Sciatic nerve (tissue), 2 donors: ENCODE measurements around the gene CDKAL1. TPM values are rescaled to one million over a fixed set of nuclear protein-coding genes. Genes with fewer than 3 reads are reported as not detected.

Experiments used
- ATAC-seq: fragments of 200-7000 bp; cut with Tn5 transposase; one replicate; pipeline ENCODE4 v1.9.1; 2020; ENCODE audit warnings: mild to moderate bottlenecking, moderate library complexity
- DNase-seq: peaks from one replicate; pipeline ENCODE4 v3.0.0-alpha.2; 2020; ENCODE audit warnings: low spot score
- intact Hi-C: fragments of 100-400 bp; cut with DNase I; formaldehyde crosslinking; loops from one replicate; pipeline ENCODE4 v1.14.2; 2022
- total RNA-seq: library from RNA; stranded (reverse); fragmentation: NEBNext Ultra II Directional; extraction: Animal tissue kit (Norgen Biotek cat#: 25700); gene quantifications from one replicate; pipeline ENCODE4 v1.2.1, GENCODE V29; 2021
- donor health status: DM: no; HTN: no; CAD: no.
- donor health status: DM: no; HTN: no; CAD: no.

Gene CDKAL1
- total RNA-seq, 1 donor from 2014 or later, result 20.5 TPM

- no peak for DNase-seq
- intact Hi-C loops, result no loop called here
- ATAC-seq, result no peak
Observed at GRCh38 chr6:20693466-20694063, 159.3 kb downstream of the CDKAL1 start.

GRCh38 chr6:20696676-20697075, 162.4 kb downstream of the CDKAL1 start:
- ATAC-seq, result no peak
- intact Hi-C loops, result no loop called here

GRCh38 chr6:20698675-20699074, 164.4 kb downstream of the CDKAL1 start:
- ATAC-seq (no peak), DNase-seq (no peak)
- intact Hi-C loops, result no loop called here

More at GRCh38 chr6:20696676-20697075, 162.4 kb downstream of the CDKAL1 start:
- DNase-seq, result no peak

- intact Hi-C loops, result no loop called here
- DNase-seq, result no peak
- ATAC-seq, result no peak
Observed at GRCh38 chr6:20699402-20699801, 165.1 kb downstream of the CDKAL1 start.

- intact Hi-C loops, result no loop called here
Observed at GRCh38 chr6:20700375-20700774, 166.1 kb downstream of the CDKAL1 start.

GRCh38 chr6:20702366-20702765, 168.1 kb downstream of the CDKAL1 start:
- DNase-seq (no peak), ATAC-seq (no peak)
- intact Hi-C loops, result no loop called here

More at GRCh38 chr6:20700375-20700774, 166.1 kb downstream of the CDKAL1 start:
- ATAC-seq, result no peak
- DNase-seq, result no peak

GRCh38 chr6:20703049-20703448, 168.8 kb downstream of the CDKAL1 start:
- DNase-seq, result no peak
- no peak for ATAC-seq
- intact Hi-C loops, result no loop called here

- intact Hi-C loops, result no loop called here
- ATAC-seq (no peak), DNase-seq (no peak)
Observed at GRCh38 chr6:20704325-20705025, 170.2 kb downstream of the CDKAL1 start.

- ATAC-seq, result no peak
- intact Hi-C loops, result no loop called here
- DNase-seq, result no peak
Observed at GRCh38 chr6:20705741-20706140, 171.5 kb downstream of the CDKAL1 start.

GRCh38 chr6:20706238-20706938, 172.1 kb downstream of the CDKAL1 start:
- intact Hi-C loops, result no loop called here
- ATAC-seq, result no peak

GRCh38 chr6:20706939-20707485, 172.8 kb downstream of the CDKAL1 start:
- ATAC-seq (no peak), DNase-seq (no peak)
- intact Hi-C loops, result no loop called here

More at GRCh38 chr6:20706238-20706938, 172.1 kb downstream of the CDKAL1 start:
- no peak for DNase-seq

- DNase-seq (no peak), ATAC-seq (no peak)
- intact Hi-C loops, result no loop called here
Observed at GRCh38 chr6:20707870-20708269, 173.6 kb downstream of the CDKAL1 start.

GRCh38 chr6:20708367-20709124, 174.3 kb downstream of the CDKAL1 start:
- no peak for ATAC-seq
- DNase-seq, result no peak
- intact Hi-C loops, result no loop called here

- intact Hi-C loops, result no loop called here
- DNase-seq (no peak), ATAC-seq (no peak)
Observed at GRCh38 chr6:20709451-20709850, 175.2 kb downstream of the CDKAL1 start.

- intact Hi-C loops, result no loop called here
- no peak for ATAC-seq
- no peak for DNase-seq
Observed at GRCh38 chr6:20710341-20710740, 176.1 kb downstream of the CDKAL1 start.

GRCh38 chr6:20711518-20711917, 177.3 kb downstream of the CDKAL1 start:
- intact Hi-C loops, result no loop called here
- ATAC-seq (no peak), DNase-seq (no peak)

GRCh38 chr6:20712011-20712410, 177.8 kb downstream of the CDKAL1 start:
- ATAC-seq (no peak), DNase-seq (no peak)
- intact Hi-C loops, result no loop called here

GRCh38 chr6:20715135-20715806, 181.0 kb downstream of the CDKAL1 start:
- ATAC-seq (no peak), DNase-seq (no peak)
- intact Hi-C loops, result no loop called here

GRCh38 chr6:20716865-20717264, 182.6 kb downstream of the CDKAL1 start:
- intact Hi-C loops, result no loop called here

More at GRCh38 chr6:20716865-20717264, 182.6 kb downstream of the CDKAL1 start:
- DNase-seq (no peak), ATAC-seq (no peak)
